ENCODE data around the gene LRP1B.

DNA sequence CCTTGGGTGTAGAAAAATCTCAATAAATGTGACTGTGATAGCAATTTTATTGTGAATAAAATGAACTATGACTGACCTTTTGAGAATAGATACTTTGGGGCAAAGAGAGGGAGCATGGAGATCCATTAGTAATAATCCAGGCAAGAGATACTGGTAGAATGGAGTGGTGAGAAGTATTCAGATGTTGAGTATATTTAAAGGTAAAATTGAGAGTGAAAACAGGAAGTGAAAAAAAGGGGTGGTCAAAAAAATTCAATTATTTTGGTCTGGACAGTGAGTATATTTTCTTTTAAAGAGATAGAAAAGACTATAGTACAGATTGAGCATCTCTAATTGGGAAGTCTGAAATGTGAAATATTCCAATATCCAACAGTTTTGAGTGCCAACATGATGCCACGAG lies 1835.0 kb downstream of the LRP1B start:
- TF ChIP-seq POLR2AphosphoS5 (IDR thresholded peaks at IDR 0.05; ENCODE audit: low read depth, low read length) = no peak
- TF ChIP-seq POLR2A (IDR thresholded peaks at IDR 0.05; ENCODE audit: low read depth, low read length) = no peak
